Hepatocyte (in vitro differentiated cells): ENCODE data around the gene ONECUT3. TPM values are rescaled to one million over a fixed set of nuclear protein-coding genes. Genes with fewer than 3 reads are reported as not detected.

ENCODE experiments used
- DNase-seq: peaks from one replicate; pipeline ENCODE4 v3.0.0-alpha.2; 2016; ENCODE audit warnings: low spot score
- H2AFZ ChIP-seq: fragments of 200-600 bp; sonication (generic); 2 replicates; pipeline ENCODE4 v1.6.0; 2016; ENCODE audit warnings: antibody characterized with exemption, mild to moderate bottlenecking
- H3K27ac ChIP-seq: fragments of 200-600 bp; sonication (generic); 2 replicates; pipeline ENCODE4 v1.5.1; 2016; ENCODE audit warnings: mild to moderate bottlenecking
- H3K27me3 ChIP-seq: fragments of 200-600 bp; sonication (generic); 2 replicates; pipeline ENCODE4 v1.6.1; 2016
- H3K36me3 ChIP-seq: fragments of 200-600 bp; sonication (generic); replicated peaks from 2 replicates; pipeline ENCODE4 v1.5.1; 2016; ENCODE audit warnings: low read depth; ENCODE audit not compliant: insufficient read depth
- H3K4me1 ChIP-seq: fragments of 200-600 bp; sonication (generic); 2 replicates; pipeline ENCODE4 v1.5.1; 2016; ENCODE audit warnings: mild to moderate bottlenecking, moderate library complexity; ENCODE audit not compliant: insufficient read depth
- H3K4me2 ChIP-seq: fragments of 200-600 bp; sonication (generic); 2 replicates; pipeline ENCODE4 v1.6.0; 2016
- H3K4me3 ChIP-seq: fragments of 200-600 bp; sonication (generic); 2 replicates; pipeline ENCODE4 v1.5.1; 2016; ENCODE audit warnings: mild to moderate bottlenecking
- H3K79me2 ChIP-seq: fragments of 200-600 bp; sonication (generic); 2 replicates; pipeline ENCODE4 v1.6.0; 2017; ENCODE audit warnings: mild to moderate bottlenecking
- H3K9me2 ChIP-seq: fragments of 200-600 bp; sonication (generic); replicated peaks from 2 replicates; pipeline ENCODE4 v1.6.0; 2017; ENCODE audit warnings: mild to moderate bottlenecking; ENCODE audit not compliant: insufficient read depth
- H3K9me3 ChIP-seq: fragments of 200-600 bp; sonication (generic); 2 replicates; pipeline ENCODE4 v1.5.1; 2016; ENCODE audit warnings: low read depth, mild to moderate bottlenecking
- H4K20me1 ChIP-seq: fragments of 200-600 bp; sonication (generic); 2 replicates; pipeline ENCODE4 v1.6.0; 2016; ENCODE audit warnings: mild to moderate bottlenecking; ENCODE audit not compliant: insufficient read depth, poor library complexity, severe bottlenecking
- CTCF ChIP-seq: fragments of 200-600 bp; sonication (generic); IDR thresholded peaks from 2 replicates; pipeline ENCODE4 v1.5.1; 2016; ENCODE audit warnings: antibody characterized with exemption, mild to moderate bottlenecking; ENCODE audit not compliant: poor library complexity
- EZH2 ChIP-seq: fragments of 200-600 bp; sonication (generic); IDR thresholded peaks from 2 replicates; pipeline ENCODE4 v1.6.1; 2016; ENCODE audit warnings: antibody characterized with exemption, mild to moderate bottlenecking, borderline replicate concordance
- EZH2phosphoT487 ChIP-seq: fragments of 200-600 bp; sonication (generic); IDR thresholded peaks from one replicate; pipeline ENCODE4 v1.6.1; 2018; ENCODE audit warnings: antibody characterized with exemption, mild to moderate bottlenecking, low read depth, moderate library complexity; ENCODE audit not compliant: unreplicated experiment, severe bottlenecking
- WGBS: methylation state at CpG from one replicate; pipeline ENCODE4 v1.1.6; 2016; ENCODE audit warnings: low lambda C conversion rate; ENCODE audit errors: missing lambda C conversion rate; 5-methylcytosine and 5-hydroxymethylcytosine counted together
- polyA plus RNA-seq: library from polyadenylated mRNA; unstranded; fragments of >200 nt; fragmentation: Nextera tagmentation; extraction: Ambion mirVana; gene quantifications from 2 replicates; pipeline ENCODE4 v1.2.1, GENCODE V29; 2016
- total RNA-seq: library from RNA; depleted of rRNA; stranded (reverse); fragments of >200 nt; gene quantifications from 2 replicates; pipeline ENCODE4 v1.2.3, GENCODE V29; 2014

The ONECUT3 gene
- total and polyA plus RNA-seq, 2 experiments from 2014 or later = 0.03 to 0.06 TPM

DNA sequence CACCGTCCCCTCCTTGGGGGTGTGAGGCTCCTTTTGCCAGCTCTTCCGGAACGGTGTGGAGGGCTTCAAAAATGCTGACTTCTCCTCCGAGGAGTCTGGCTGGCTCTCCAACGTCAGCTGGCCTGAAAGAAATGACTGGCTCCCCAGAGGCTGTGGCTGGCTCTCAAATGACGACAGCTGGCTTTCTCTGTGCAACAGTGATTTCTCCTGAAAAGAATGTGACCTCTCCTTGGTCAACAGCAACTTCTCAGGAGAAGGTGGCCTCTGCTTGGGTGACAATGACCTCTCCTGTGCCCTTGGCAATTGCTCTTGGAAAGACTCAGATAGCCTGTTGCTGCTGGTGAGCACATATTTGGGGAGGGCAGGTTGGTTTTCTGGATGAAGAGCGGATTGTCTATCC is 29.2 kb downstream of the ONECUT3 start:
- 87% methylated on average over 7 of the region's 7 CpGs for WGBS
- Histone ChIP-seq H3K4me3 (no peak overlapping the region), H3K27ac (no peak overlapping the region), H3K36me3 (no peaks in the 10 kb centered on the region), H2AFZ (no peak overlapping the region), H3K9me2 (no peaks in the 10 kb centered on the region), H3K79me2 (no peaks in the 10 kb centered on the region), H3K4me2 (no peak overlapping the region), H3K27me3 (peaks cover 32% of the 10 kb centered on the region), H3K9me3 (no peaks in the 10 kb centered on the region), H4K20me1 (no peaks in the 10 kb centered on the region), H3K4me1 (no peaks in the 10 kb centered on the region)
- no peak for DNase-seq
- TF ChIP-seq EZH2 = no peak
- TF ChIP-seq EZH2phosphoT487 = no peak
- no peak for TF ChIP-seq CTCF

GRCh38 chr19:1783354-1783753 is 30.0 kb downstream of the ONECUT3 start:
- Histone ChIP-seq H3K79me2 (no peaks in the 10 kb centered on the region), H4K20me1 (no peaks in the 10 kb centered on the region), H3K27me3 (peaks cover 31% of the 10 kb centered on the region), H3K4me3 (no peak overlapping the region), H3K4me2 (no peak overlapping the region), H3K27ac (no peak overlapping the region), H3K9me2 (no peaks in the 10 kb centered on the region), H3K9me3 (no peaks in the 10 kb centered on the region), H3K36me3 (no peaks in the 10 kb centered on the region), H3K4me1 (no peaks in the 10 kb centered on the region), H2AFZ (no peak overlapping the region)
- TF ChIP-seq EZH2 (no peak), EZH2phosphoT487 (no peak), CTCF (no peak)
- no peak for DNase-seq
- 86% methylated on average over 4 of the region's 4 CpGs for WGBS

DNA sequence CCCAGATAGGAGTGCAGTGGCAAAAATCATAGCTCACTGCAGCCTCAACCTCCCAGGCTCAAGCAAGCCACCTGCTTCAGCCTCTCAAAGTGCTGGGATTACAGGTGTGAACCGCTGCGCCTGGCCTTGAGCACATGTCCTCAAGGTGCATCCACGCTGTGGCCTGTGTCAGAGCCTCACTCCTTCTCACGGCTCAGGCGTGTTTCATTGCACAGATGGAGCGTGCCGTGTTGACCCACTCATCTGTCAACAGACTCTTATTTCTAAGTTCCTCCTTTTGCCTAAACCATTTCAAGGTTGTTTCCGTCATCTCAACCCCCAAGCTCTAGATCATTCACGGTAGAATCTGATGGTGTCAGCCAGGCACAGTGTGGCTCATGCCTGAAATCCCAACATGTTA is 30.6 kb downstream of the ONECUT3 start:
- TF ChIP-seq EZH2phosphoT487 (no peak), EZH2 (no peak), CTCF (no peak)
- no peak overlapping the region for H3K4me3 ChIP-seq
- H3K36me3 ChIP-seq = no peaks in the 10 kb centered on the region
- H4K20me1 ChIP-seq = no peaks in the 10 kb centered on the region
- DNase-seq = no peak
- no peak overlapping the region for H3K27ac ChIP-seq
- no peak overlapping the region for H2AFZ ChIP-seq
- no peaks in the 10 kb centered on the region for H3K9me2 ChIP-seq
- peaks cover 30% of the 10 kb centered on the region for H3K27me3 ChIP-seq
- no peak overlapping the region for H3K4me2 ChIP-seq
- no peaks in the 10 kb centered on the region for H3K9me3 ChIP-seq
- H3K4me1 ChIP-seq = no peaks in the 10 kb centered on the region
- no peaks in the 10 kb centered on the region for H3K79me2 ChIP-seq
- 93% methylated on average over 9 of the region's 9 CpGs for WGBS

DNA sequence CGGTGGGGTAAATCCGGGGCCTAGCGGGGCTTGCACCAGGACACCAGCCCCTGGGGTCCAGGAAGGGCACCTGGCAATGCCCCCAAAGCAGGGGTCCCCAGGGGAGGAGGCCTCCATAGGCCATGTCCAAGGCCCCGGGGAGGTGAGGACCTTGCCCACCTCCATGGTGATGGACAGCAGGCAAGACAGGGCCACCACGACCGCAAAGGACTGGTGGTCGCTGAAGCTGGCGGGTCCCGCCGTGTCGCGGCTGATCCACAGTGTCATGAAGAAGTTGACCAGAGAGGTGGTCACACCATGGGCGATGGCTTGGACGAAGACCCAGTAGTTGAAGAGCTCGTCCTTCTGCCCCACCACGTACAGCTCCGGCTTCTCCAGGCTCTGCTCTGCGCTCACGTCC is 32.0 kb downstream of the ONECUT3 start:
- WGBS = 95% methylated on average over 16 of the region's 19 CpGs
- H3K27me3 ChIP-seq = peaks cover 22% of the 10 kb centered on the region

More for the DNA sequence above, 32.0 kb downstream of the ONECUT3 start:
- H3K79me2 ChIP-seq = no peaks in the 10 kb centered on the region
- H3K4me3 ChIP-seq = no peak overlapping the region
- DNase-seq = no peak
- no peaks in the 10 kb centered on the region for H4K20me1 ChIP-seq
- H3K36me3 ChIP-seq = no peaks in the 10 kb centered on the region
- no peak overlapping the region for H2AFZ ChIP-seq
- no peaks in the 10 kb centered on the region for H3K9me3 ChIP-seq
- TF ChIP-seq EZH2 (no peak), EZH2phosphoT487 (no peak), CTCF (no peak)
- H3K9me2 ChIP-seq = no peaks in the 10 kb centered on the region
- no peak overlapping the region for H3K4me2 ChIP-seq
- no peak overlapping the region for H3K27ac ChIP-seq
- peaks cover 5% of the 10 kb centered on the region for H3K4me1 ChIP-seq
